Peyer's patch (tissue), 4 donors: ENCODE results near the gene DPEP1.

ENCODE experiments used
- POLR2A ChIP-seq, 2 donors: fragments of 450-650 bp; IDR thresholded peaks; one replicate each; pipeline ENCODE4 v1.5.1; 2017; ENCODE audit warnings: antibody characterized with exemption in 2 of 2, mild to moderate bottlenecking in 2 of 2, moderate library complexity in 2 of 2
- TF ChIP-seq, protein P1 (sequence below), 6 experiments: fragments of 450-650 bp in 4 of 6; fragments of 200-600 bp in 2 of 6; sonication (generic) in 1 of 6; IDR thresholded peaks; one replicate each; pipeline ENCODE4 v1.5.1; 2017 to 2019; ENCODE audit warnings: antibody characterized with exemption in 6 of 6, mild to moderate bottlenecking in 3 of 6, moderate library complexity in 1 of 6

DNA sequence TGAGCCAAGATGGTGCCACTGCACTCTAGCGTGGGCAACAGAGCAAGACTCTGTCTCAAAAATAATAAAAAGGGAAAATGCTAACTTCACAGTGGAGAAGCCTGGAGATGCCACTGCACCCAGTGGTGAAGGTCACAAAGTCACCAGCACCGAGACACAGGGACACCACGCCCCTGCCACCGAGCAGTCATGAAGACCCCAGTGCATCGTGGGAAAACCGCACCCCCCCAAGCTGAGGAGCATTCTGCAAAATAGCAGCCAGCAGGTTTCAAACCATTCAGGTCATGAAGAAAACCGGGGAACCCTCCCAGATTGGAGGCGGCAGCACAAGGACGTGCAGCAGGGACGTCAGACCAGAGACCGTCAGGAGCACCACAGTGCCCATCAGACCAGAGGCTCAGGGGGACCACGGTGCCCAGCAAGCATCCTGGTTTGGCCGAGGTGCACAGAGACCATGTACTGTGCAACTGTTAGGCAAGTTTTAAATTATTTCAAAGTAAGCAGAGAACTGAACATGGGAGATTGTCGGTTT is 30.4 kb downstream of the DPEP1 start:
- no peak for TF ChIP-seq POLR2A (IDR thresholded peaks at IDR 0.05)
- TF ChIP-seq, protein P1, sequence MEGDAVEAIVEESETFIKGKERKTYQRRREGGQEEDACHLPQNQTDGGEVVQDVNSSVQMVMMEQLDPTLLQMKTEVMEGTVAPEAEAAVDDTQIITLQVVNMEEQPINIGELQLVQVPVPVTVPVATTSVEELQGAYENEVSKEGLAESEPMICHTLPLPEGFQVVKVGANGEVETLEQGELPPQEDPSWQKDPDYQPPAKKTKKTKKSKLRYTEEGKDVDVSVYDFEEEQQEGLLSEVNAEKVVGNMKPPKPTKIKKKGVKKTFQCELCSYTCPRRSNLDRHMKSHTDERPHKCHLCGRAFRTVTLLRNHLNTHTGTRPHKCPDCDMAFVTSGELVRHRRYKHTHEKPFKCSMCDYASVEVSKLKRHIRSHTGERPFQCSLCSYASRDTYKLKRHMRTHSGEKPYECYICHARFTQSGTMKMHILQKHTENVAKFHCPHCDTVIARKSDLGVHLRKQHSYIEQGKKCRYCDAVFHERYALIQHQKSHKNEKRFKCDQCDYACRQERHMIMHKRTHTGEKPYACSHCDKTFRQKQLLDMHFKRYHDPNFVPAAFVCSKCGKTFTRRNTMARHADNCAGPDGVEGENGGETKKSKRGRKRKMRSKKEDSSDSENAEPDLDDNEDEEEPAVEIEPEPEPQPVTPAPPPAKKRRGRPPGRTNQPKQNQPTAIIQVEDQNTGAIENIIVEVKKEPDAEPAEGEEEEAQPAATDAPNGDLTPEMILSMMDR (IDR thresholded peaks at IDR 0.05): no peak
